Measurements from ENCODE around the gene GIGYF2. TPM values are rescaled to one million over a fixed set of nuclear protein-coding genes. Genes with fewer than 3 reads are reported as not detected.

GIGYF2 gene
- total RNA-seq, 4 donors from 2014 or later: 54.2 to 64.7 (median 59.9) TPM

GRCh38 chr2:232859385-232859916, 162.3 kb downstream of the GIGYF2 start:
- H3K36me3 ChIP-seq: peaks cover 40 to 69% (median 51%) of the 10 kb centered on the region in 4 donors
- intact Hi-C loops (cut with DNase I): no loop called here
- DNase-seq (ENCODE audit: extremely low spot score): no peak
- TF ChIP-seq EP300 (IDR thresholded peaks at IDR 0.05) (no peak), POLR2A (IDR thresholded peaks at IDR 0.05; ENCODE audit: low read depth) (no peak), POLR2AphosphoS5 (IDR thresholded peaks at IDR 0.05) (no peak)
- TF ChIP-seq, protein P1, sequence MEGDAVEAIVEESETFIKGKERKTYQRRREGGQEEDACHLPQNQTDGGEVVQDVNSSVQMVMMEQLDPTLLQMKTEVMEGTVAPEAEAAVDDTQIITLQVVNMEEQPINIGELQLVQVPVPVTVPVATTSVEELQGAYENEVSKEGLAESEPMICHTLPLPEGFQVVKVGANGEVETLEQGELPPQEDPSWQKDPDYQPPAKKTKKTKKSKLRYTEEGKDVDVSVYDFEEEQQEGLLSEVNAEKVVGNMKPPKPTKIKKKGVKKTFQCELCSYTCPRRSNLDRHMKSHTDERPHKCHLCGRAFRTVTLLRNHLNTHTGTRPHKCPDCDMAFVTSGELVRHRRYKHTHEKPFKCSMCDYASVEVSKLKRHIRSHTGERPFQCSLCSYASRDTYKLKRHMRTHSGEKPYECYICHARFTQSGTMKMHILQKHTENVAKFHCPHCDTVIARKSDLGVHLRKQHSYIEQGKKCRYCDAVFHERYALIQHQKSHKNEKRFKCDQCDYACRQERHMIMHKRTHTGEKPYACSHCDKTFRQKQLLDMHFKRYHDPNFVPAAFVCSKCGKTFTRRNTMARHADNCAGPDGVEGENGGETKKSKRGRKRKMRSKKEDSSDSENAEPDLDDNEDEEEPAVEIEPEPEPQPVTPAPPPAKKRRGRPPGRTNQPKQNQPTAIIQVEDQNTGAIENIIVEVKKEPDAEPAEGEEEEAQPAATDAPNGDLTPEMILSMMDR (IDR thresholded peaks at IDR 0.05): no peak
- no peak overlapping the region for H3K27ac ChIP-seq (replicated peaks in 1 of 4)
- WGBS: 100% methylated on average over 4 of the region's 4 CpGs
- H3K4me1 ChIP-seq: peaks cover 0 to under 1% (median 0%) of the 10 kb centered on the region in 4 donors
- H3K9me3 ChIP-seq: no peaks in the 10 kb centered on the region
- H3K27me3 ChIP-seq: no peaks in the 10 kb centered on the region
- H3K4me3 ChIP-seq: no peak overlapping the region

- intact Hi-C loops (cut with DNase I): no loop called here
- no peak overlapping the region for H3K4me3 ChIP-seq
- no peak overlapping the region for H3K27ac ChIP-seq (replicated peaks in 1 of 4)
- peaks cover 38 to 61% (median 43%) of the 10 kb centered on the region in 4 donors for H3K36me3 ChIP-seq
- H3K9me3 ChIP-seq: no peaks in the 10 kb centered on the region
- H3K4me1 ChIP-seq: no peaks in the 10 kb centered on the region
- H3K27me3 ChIP-seq: no peaks in the 10 kb centered on the region
- TF ChIP-seq, protein P1 (IDR thresholded peaks at IDR 0.05): no peak
- TF ChIP-seq EP300 (IDR thresholded peaks at IDR 0.05) (no peak), POLR2AphosphoS5 (IDR thresholded peaks at IDR 0.05) (no peak), POLR2A (IDR thresholded peaks at IDR 0.05; ENCODE audit: low read depth) (no peak)
- 95% methylated on average over 9 of the region's 9 CpGs for WGBS
- peak; percentile 84 for DNase-seq (ENCODE audit: extremely low spot score)
Observed at GRCh38 chr2:232860593-232861241, 163.6 kb downstream of the GIGYF2 start.

GRCh38 chr2:232861353-232861752, 164.2 kb downstream of the GIGYF2 start:
- DNase-seq (ENCODE audit: extremely low spot score): no peak
- TF ChIP-seq EP300 (IDR thresholded peaks at IDR 0.05): no peak
- TF ChIP-seq, protein P1 (IDR thresholded peaks at IDR 0.05): no peak
- Histone ChIP-seq H3K9me3 (no peaks in the 10 kb centered on the region), H3K4me1 (no peaks in the 10 kb centered on the region), H3K36me3 (peaks cover 33 to 55% (median 37%) of the 10 kb centered on the region in 4 donors), H3K27me3 (no peaks in the 10 kb centered on the region), H3K4me3 (no peak overlapping the region), H3K27ac (replicated peaks in 1 of 4) (no peak overlapping the region)
- WGBS: 97% methylated on average over 5 of the region's 5 CpGs
- intact Hi-C loops (cut with DNase I): no loop called here

- Histone ChIP-seq H3K4me1 (no peaks in the 10 kb centered on the region), H3K27ac (replicated peaks in 1 of 4) (no peak overlapping the region), H3K36me3 (peaks cover 6 to 29% (median 11%) of the 10 kb centered on the region in 4 donors), H3K4me3 (no peak overlapping the region), H3K27me3 (no peaks in the 10 kb centered on the region), H3K9me3 (no peaks in the 10 kb centered on the region)
- intact Hi-C loops (cut with DNase I): no loop called here
- 93% methylated on average over 2 of the region's 2 CpGs for WGBS
- TF ChIP-seq, protein P1 (IDR thresholded peaks at IDR 0.05): no peak
- TF ChIP-seq POLR2AphosphoS5 (IDR thresholded peaks at IDR 0.05) (no peak), POLR2A (IDR thresholded peaks at IDR 0.05; ENCODE audit: low read depth) (no peak), EP300 (IDR thresholded peaks at IDR 0.05) (no peak)
- peak; percentile 47 for DNase-seq (ENCODE audit: extremely low spot score)
Observed at GRCh38 chr2:232863996-232864395, 166.9 kb downstream of the GIGYF2 start.

Measured in esophagus muscularis mucosa (tissue), 4 donors.